Left lung (tissue), 10 donors: ENCODE results near the gene MRPL39. TPM values are rescaled to one million over a fixed set of nuclear protein-coding genes. Genes with fewer than 3 reads are reported as not detected.
A peak's percentile ranks its signal among the peaks of the same experiment; 100 is the strongest.

Source experiments
- ATAC-seq: fragments of 200-7000 bp; cut with Tn5 transposase; one replicate; pipeline ENCODE4 v1.9.1; 2020; ENCODE audit warnings: moderate library complexity
- DNase-seq, 4 donors: peaks; one replicate each; pipeline ENCODE4 v3.0.0-alpha.2; 2013 to 2020
- H3K27ac ChIP-seq, 2 donors: fragments of 200-600 bp; sonication (generic) in 1 of 2; one replicate each; pipeline versions ENCODE4 v1.5.0 to v1.8.0; 2020 to 2021
- H3K27me3 ChIP-seq, 2 donors: fragments of 200-600 bp; sonication (generic) in 1 of 2; one replicate each; pipeline versions ENCODE4 v1.5.0 to v1.8.0; 2020 to 2021
- H3K36me3 ChIP-seq, 2 donors: fragments of 200-600 bp; sonication (generic) in 1 of 2; one replicate each; pipeline versions ENCODE4 v1.5.0 to v1.8.0; 2020 to 2021
- H3K4me1 ChIP-seq, 2 donors: fragments of 200-600 bp; one replicate each; pipeline ENCODE4 v1.8.0; 2021
- H3K4me3 ChIP-seq, 2 donors: fragments of 200-600 bp; sonication (generic) in 1 of 2; one replicate each; pipeline versions ENCODE4 v1.5.0 to v1.8.0; 2020 to 2021; ENCODE audit warnings: mild to moderate bottlenecking in 1 of 2
- H3K9me3 ChIP-seq, 2 donors: fragments of 200-600 bp; sonication (generic) in 1 of 2; one replicate each; pipeline versions ENCODE4 v1.5.0 to v1.8.0; 2020 to 2021
- CTCF ChIP-seq, 2 donors: fragments of 200-600 bp; sonication (generic) in 1 of 2; IDR thresholded peaks; one replicate each; pipeline versions ENCODE4 v1.5.0 to v1.8.0; 2021; ENCODE audit warnings: antibody characterized with exemption in 2 of 2
- intact Hi-C, 2 donors: fragments of 100-400 bp; cut with DNase I; formaldehyde crosslinking; loops; one replicate each; pipeline versions ENCODE4 v1.11.2 to v1.14.2; 2022
- polyA plus RNA-seq, 6 donors: library from polyadenylated mRNA; unstranded; fragments of 120-200 nt; gene quantifications; one replicate each; pipeline ENCODE4 v1.2.1, GENCODE V29; 2013; ENCODE audit not compliant: insufficient read length in 6 of 6
- total RNA-seq, 2 donors: library from RNA; stranded (reverse); fragmentation: NEBNext Ultra II Directional; extraction: Animal tissue kit (Norgen Biotek cat#: 25700); gene quantifications; one replicate each; pipeline ENCODE4 v1.2.1, GENCODE V29; 2021
- donor health status: DM: no; HTN: yes; CAD: no.
- donor health status: DM: no; HTN: no; CAD: no.

MRPL39 gene
- total and polyA plus RNA-seq, 8 donors, result 21.3 to 36.2 (median 33.1) TPM

GRCh38 chr21:25577424-25578055 is 29.7 kb downstream of the MRPL39 start:
- ATAC-seq (no peak), DNase-seq (no peak)
- H3K9me3 ChIP-seq, result no peaks in the 10 kb centered on the region
- intact Hi-C loops, result no loop called here
- peaks cover 0 to 8% of the 10 kb centered on the region in 2 donors for H3K36me3 ChIP-seq
- H3K4me1 ChIP-seq, result peaks cover 0 to 10% of the 10 kb centered on the region in 2 donors
- no peak overlapping the region for H3K4me3 ChIP-seq
- H3K27me3 ChIP-seq, result no peaks in the 10 kb centered on the region
- TF ChIP-seq CTCF (IDR thresholded peaks at IDR 0.05), result no peak
- H3K27ac ChIP-seq, result no peak overlapping the region

- Histone ChIP-seq H3K36me3 (peaks cover 0 to 8% of the 10 kb centered on the region in 2 donors), H3K27ac (no peak overlapping the region), H3K4me1 (peaks cover 0 to 10% of the 10 kb centered on the region in 2 donors), H3K27me3 (no peaks in the 10 kb centered on the region), H3K9me3 (no peaks in the 10 kb centered on the region), H3K4me3 (no peak overlapping the region)
- no peak for TF ChIP-seq CTCF (IDR thresholded peaks at IDR 0.05)
- ATAC-seq (peak; percentile 57), DNase-seq (no peak)
- intact Hi-C loops, result no loop called here
These were observed 33.7 kb downstream of the MRPL39 start for GRCh38 chr21:25573409-25574206.

GRCh38 chr21:25572861-25573310 is 34.4 kb downstream of the MRPL39 start:
- no peak overlapping the region for H3K4me3 ChIP-seq
- H3K36me3 ChIP-seq, result peaks cover 0 to 5% of the 10 kb centered on the region in 2 donors
- no peak for TF ChIP-seq CTCF (IDR thresholded peaks at IDR 0.05)
- no peaks in the 10 kb centered on the region for H3K27me3 ChIP-seq
- DNase-seq (no peak), ATAC-seq (peak; percentile 23)
- intact Hi-C loops, result no loop called here
- no peaks in the 10 kb centered on the region for H3K9me3 ChIP-seq
- H3K4me1 ChIP-seq, result peaks cover 0 to 17% of the 10 kb centered on the region in 2 donors
- no peak overlapping the region for H3K27ac ChIP-seq

GRCh38 chr21:25571726-25572121 is 35.6 kb downstream of the MRPL39 start:
- no peaks in the 10 kb centered on the region for H3K9me3 ChIP-seq
- H3K4me1 ChIP-seq, result peaks cover 0 to 21% of the 10 kb centered on the region in 2 donors
- DNase-seq, result no peak
- no peaks in the 10 kb centered on the region for H3K36me3 ChIP-seq
- no peak overlapping the region for H3K4me3 ChIP-seq
- no peak for ATAC-seq
- intact Hi-C loops, result no loop called here
- TF ChIP-seq CTCF (IDR thresholded peaks at IDR 0.05), result no peak
- no peak overlapping the region for H3K27ac ChIP-seq
- H3K27me3 ChIP-seq, result no peaks in the 10 kb centered on the region

- Histone ChIP-seq H3K27ac (no peak overlapping the region), H3K36me3 (peaks cover 0 to 6% of the 10 kb centered on the region in 2 donors), H3K4me1 (peaks cover 0 to 21% of the 10 kb centered on the region in 2 donors), H3K27me3 (no peaks in the 10 kb centered on the region), H3K4me3 (no peak overlapping the region), H3K9me3 (no peaks in the 10 kb centered on the region)
- ATAC-seq, result no peak
- no peak for DNase-seq
- TF ChIP-seq CTCF (IDR thresholded peaks at IDR 0.05), result no peak
- intact Hi-C loops, result no loop called here
These were observed 37.6 kb downstream of the MRPL39 start for GRCh38 chr21:25569711-25570110.
